ENCODE results near the gene MYH10. TPM values are rescaled to one million over a fixed set of nuclear protein-coding genes. Genes with fewer than 3 reads are reported as not detected.
A peak's percentile ranks its signal among the peaks of the same experiment; 100 is the strongest.

The MYH10 gene
- total RNA-seq, 8 experiments from 2014 or later = 67.1 to 263 (median 139) TPM

GRCh38 chr17:8588877-8589554 is 41.5 kb downstream of the MYH10 start:
- WGBS, 10 experiments = 83 to 100% (median 89%) methylated on average over 2 to 7 of the region's 8 CpGs
- Histone ChIP-seq H3K4me3 (no peak overlapping the region), H3K4me1 (replicated peaks in 1 of 2) (no peaks in the 10 kb centered on the region), H3K27ac (no peak overlapping the region)
- in situ Hi-C loops (cut with MboI; ENCODE audit: low pct_unique_long_range_greater_than_20kb in 2 of 9, low sequenced_read_pairs in 9 of 9, unreplicated experiment in 9 of 9) = no loop called here
- ATAC-seq (replicated peaks in 6 of 8) = no peak

DNA sequence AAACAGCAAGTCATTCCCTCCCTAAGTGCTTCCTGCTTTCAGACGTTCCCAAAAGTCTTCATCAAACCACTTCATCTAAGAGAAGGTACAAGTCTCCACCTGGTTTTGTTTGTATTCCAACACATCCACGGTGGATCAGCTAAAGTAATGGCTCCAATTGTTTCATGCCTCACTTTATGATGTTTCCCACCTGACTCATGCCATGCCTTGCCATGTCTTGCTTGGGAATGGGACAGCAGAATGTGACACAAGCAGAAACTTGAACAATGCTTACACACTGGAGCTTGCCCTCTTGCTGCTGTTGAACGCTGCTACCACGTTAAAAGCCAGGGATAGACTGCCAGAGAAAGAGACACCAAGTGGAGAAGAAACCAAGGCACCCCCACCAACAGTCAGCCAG is 43.8 kb downstream of the MYH10 start:
- in situ Hi-C loops (cut with MboI; ENCODE audit: low pct_unique_long_range_greater_than_20kb in 2 of 9, low sequenced_read_pairs in 9 of 9, unreplicated experiment in 9 of 9) = no loop called here
- Histone ChIP-seq H3K4me1 (replicated peaks in 1 of 2) (no peaks in the 10 kb centered on the region), H3K27ac (no peak overlapping the region), H3K4me3 (no peak overlapping the region)
- 83 to 100% (median 100%) methylated on average over 1 to 4 of the region's 4 CpGs; no CpG with 5 or more reads in 3 of the 10 experiments for WGBS, 10 experiments
- no peak for ATAC-seq (replicated peaks in 6 of 8)

DNA sequence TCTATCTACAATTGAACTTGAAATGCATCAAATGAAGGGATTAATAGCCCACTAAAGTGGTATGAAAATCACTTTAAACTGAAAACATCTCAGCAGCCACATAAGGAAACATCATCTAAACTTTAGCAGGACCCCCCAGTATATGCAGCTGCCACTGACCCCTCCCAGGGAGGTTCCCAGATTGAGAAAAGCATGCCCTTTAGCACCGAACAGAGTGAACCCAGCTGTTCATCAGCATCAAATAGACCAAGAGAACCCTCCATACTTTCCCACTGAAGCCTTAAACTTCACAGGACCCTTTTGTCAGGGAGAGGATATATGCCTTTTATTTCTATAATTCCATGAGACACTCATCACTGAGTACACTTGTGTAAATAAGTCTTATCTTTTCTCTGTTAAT is 44.6 kb downstream of the MYH10 start:
- in situ Hi-C loops (cut with MboI; ENCODE audit: low pct_unique_long_range_greater_than_20kb in 2 of 9, low sequenced_read_pairs in 9 of 9, unreplicated experiment in 9 of 9) = no loop called here
- WGBS, 10 experiments = 20 to 100% (median 83%) methylated on average over 1 of the region's 1 CpG; no CpG with 5 or more reads in 6 of the 10 experiments
- peak in 1 of 8 experiments; percentile 32 for ATAC-seq (replicated peaks in 6 of 8)
- Histone ChIP-seq H3K4me3 (no peak overlapping the region), H3K27ac (no peak overlapping the region), H3K4me1 (replicated peaks in 1 of 2) (peaks cover 0 to under 1% of the 10 kb centered on the region in 2 donors)

DNA sequence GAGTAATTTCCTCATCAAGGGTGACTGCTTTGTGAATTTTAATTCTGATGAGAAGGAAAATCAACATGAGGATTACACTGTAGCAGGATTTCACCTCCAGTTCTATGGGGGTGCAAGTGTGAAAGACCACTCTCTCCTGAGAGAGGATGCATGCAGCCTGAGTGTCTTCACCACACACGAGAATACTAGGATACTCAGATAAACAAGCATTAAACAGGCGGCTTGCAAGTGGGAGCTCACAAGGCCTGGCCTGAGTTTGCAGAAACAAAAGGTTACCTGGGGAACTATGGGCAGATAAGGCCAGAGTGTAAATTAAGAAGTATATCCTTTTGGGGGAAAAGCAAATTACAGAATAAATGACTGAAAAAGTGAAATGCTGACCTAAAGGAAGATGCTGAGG is 46.6 kb downstream of the MYH10 start:
- H3K4me3 ChIP-seq = no peak overlapping the region
- H3K4me1 ChIP-seq (replicated peaks in 1 of 2) = peaks cover 0 to 2% of the 10 kb centered on the region in 2 donors
- no peak for ATAC-seq (replicated peaks in 6 of 8)
- in situ Hi-C loops (cut with MboI; ENCODE audit: low pct_unique_long_range_greater_than_20kb in 2 of 9, low sequenced_read_pairs in 9 of 9, unreplicated experiment in 9 of 9) = no loop called here
- no peak overlapping the region for H3K27ac ChIP-seq
- 80 to 100% (median 98%) methylated on average over 1 to 2 of the region's 2 CpGs; no CpG with 5 or more reads in 2 of the 10 experiments for WGBS, 10 experiments

DNA sequence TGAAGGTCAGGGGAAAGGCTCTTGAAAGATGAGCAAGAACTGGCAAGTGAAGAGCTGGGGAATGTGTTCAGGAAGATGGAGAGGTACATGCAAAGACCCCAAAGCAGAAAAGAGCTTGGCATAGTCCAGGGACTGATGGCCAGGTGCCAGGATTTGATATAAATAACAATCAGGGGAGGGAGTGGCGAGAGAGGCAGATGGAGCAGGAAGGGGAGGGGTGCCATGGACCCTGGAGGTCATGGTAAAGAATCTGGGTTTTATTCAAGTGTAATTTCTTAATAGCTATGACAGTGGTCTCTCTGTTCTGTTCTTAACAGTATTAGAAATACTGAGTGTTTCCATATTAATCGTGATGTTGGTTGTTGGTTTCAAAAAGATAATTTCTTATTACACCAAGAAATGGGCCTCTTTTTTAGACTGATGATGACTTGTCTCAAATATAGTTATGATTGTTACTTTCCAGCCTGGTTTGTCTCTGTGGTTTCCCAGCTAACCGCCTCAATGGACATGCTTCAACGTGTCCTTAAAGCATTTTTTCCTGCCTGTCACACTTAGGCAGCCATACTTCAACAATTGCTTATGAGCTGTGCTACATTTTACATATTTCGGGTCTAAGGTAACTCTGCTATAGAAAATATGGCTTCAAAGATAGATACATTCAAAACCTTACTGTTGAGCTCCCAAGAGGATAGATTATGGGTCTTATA is 49.4 kb downstream of the MYH10 start:
- in situ Hi-C loops (cut with MboI; ENCODE audit: low pct_unique_long_range_greater_than_20kb in 2 of 9, low sequenced_read_pairs in 9 of 9, unreplicated experiment in 9 of 9) = no loop called here
- ATAC-seq (replicated peaks in 6 of 8) = no peak
- peaks cover 0 to 2% of the 10 kb centered on the region in 2 donors for H3K4me1 ChIP-seq (replicated peaks in 1 of 2)
- WGBS, 10 experiments = 80 to 100% (median 85%) methylated on average over 1 to 5 of the region's 5 CpGs
- no peak overlapping the region for H3K4me3 ChIP-seq
- no peak overlapping the region for H3K27ac ChIP-seq

- in situ Hi-C loops (cut with MboI; ENCODE audit: low pct_unique_long_range_greater_than_20kb in 2 of 9, low sequenced_read_pairs in 9 of 9, unreplicated experiment in 9 of 9) = no loop called here
- Histone ChIP-seq H3K4me3 (no peak overlapping the region), H3K27ac (no peak overlapping the region), H3K4me1 (replicated peaks in 1 of 2) (peaks cover 0 to 2% of the 10 kb centered on the region in 2 donors)
- WGBS, 10 experiments = 64 to 100% (median 86%) methylated on average over 1 to 2 of the region's 2 CpGs; no CpG with 5 or more reads in 3 of the 10 experiments
- no peak for ATAC-seq (replicated peaks in 6 of 8)
Measured at GRCh38 chr17:8577868-8578267, 52.7 kb downstream of the MYH10 start.

GRCh38 chr17:8576559-8577294 is 53.8 kb downstream of the MYH10 start:
- peaks cover 0 to 2% of the 10 kb centered on the region in 2 donors for H3K4me1 ChIP-seq (replicated peaks in 1 of 2)
- no peak for ATAC-seq (replicated peaks in 6 of 8)
- H3K27ac ChIP-seq = no peak overlapping the region
- H3K4me3 ChIP-seq = no peak overlapping the region
- in situ Hi-C loops (cut with MboI; ENCODE audit: low pct_unique_long_range_greater_than_20kb in 2 of 9, low sequenced_read_pairs in 9 of 9, unreplicated experiment in 9 of 9) = no loop called here
- 80 to 100% (median 95%) methylated on average over 1 to 3 of the region's 3 CpGs; no CpG with 5 or more reads in 3 of the 10 experiments for WGBS, 10 experiments

DNA sequence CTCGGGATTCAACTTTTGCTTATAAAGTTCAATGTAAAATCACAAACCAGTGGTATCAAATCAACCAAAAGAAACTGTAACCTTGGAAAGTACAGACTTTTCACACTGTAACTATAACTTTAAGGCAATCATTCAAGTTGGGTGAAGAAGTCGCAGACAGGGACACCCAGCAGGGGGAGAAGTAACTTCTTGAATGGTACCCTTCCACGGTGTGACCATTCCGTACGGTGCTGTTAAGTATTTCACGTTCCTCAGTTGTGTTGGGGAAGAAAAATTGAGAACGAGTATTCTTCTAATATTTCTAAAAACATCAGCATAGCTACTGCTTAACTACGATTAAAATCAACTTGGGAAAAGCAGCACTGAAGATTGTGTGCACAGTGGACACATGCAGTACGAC is 55.8 kb downstream of the MYH10 start:
- Histone ChIP-seq H3K4me1 (replicated peaks in 1 of 2) (no peaks in the 10 kb centered on the region), H3K27ac (no peak overlapping the region), H3K4me3 (no peak overlapping the region)
- 57 to 100% (median 94%) methylated on average over 2 to 9 of the region's 9 CpGs for WGBS, 10 experiments
- in situ Hi-C loops (cut with MboI; ENCODE audit: low pct_unique_long_range_greater_than_20kb in 2 of 9, low sequenced_read_pairs in 9 of 9, unreplicated experiment in 9 of 9) = no loop called here
- ATAC-seq (replicated peaks in 6 of 8) = no peak

DNA sequence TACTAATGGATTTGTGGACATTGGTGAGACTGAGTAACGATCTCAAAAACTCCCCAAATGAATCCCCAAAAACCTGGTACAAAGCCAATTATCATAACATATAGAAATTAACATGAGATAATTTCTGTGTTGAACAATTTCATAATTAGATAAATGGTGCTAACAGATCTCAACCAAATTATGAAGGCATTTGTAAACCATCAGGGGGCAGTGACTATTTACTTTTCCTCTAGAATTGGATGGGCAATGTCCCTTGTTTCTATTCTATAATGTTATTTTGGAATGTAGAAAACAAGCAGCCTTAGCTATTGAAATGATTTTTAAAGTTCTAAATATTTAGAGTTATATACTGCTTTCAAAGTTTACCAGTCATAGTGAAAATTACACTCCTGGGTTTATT is 57.8 kb downstream of the MYH10 start:
- no peak for ATAC-seq (replicated peaks in 6 of 8)
- WGBS, 10 experiments = 83 to 100% (median 94%) methylated on average over 1 of the region's 1 CpG; no CpG with 5 or more reads in 4 of the 10 experiments
- no peak overlapping the region for H3K4me3 ChIP-seq
- H3K4me1 ChIP-seq (replicated peaks in 1 of 2) = no peaks in the 10 kb centered on the region
- H3K27ac ChIP-seq = no peak overlapping the region
- in situ Hi-C loops (cut with MboI; ENCODE audit: low pct_unique_long_range_greater_than_20kb in 2 of 9, low sequenced_read_pairs in 9 of 9, unreplicated experiment in 9 of 9) = no loop called here

DNA sequence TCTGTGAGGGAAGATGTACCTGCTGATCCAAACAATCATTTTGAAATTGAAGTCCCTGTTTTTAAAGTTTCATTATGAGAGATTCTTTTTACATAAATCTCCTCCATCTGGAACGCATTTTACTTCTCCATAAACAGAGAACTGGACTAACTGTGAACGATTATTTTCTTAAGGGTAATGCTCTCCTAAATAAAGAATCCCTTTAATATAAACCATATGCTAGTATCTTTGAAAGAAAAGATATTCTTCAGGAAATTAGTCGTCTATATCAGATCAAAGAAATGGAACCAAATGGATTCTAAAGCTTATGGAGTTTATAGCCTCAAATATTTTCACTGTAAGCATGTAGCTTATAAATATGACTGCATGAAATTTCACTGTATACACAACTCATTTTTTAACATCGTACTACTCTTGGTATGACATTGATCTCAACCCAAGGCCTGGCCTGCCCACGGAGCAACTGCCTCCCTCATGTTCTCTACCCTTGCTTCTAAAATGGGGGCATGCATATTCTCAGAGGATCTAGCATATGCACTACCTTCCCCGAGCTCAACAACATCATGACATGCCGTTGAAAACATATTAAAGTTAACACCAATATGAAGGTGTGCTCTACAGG is 66.4 kb downstream of the MYH10 start:
- 2 to 84% (median 47%) methylated on average over 2 to 7 of the region's 7 CpGs for WGBS, 10 experiments
- in situ Hi-C loops (cut with MboI; ENCODE audit: low pct_unique_long_range_greater_than_20kb in 2 of 9, low sequenced_read_pairs in 9 of 9, unreplicated experiment in 9 of 9) = no loop called here
- peak in 1 of 8 experiments; percentile 22 for ATAC-seq (replicated peaks in 6 of 8)
- H3K4me3 ChIP-seq = no peak overlapping the region
- no peaks in the 10 kb centered on the region for H3K4me1 ChIP-seq (replicated peaks in 1 of 2)
- no peak overlapping the region for H3K27ac ChIP-seq

GRCh38 chr17:8563024-8563776 is 67.3 kb downstream of the MYH10 start:
- H3K4me1 ChIP-seq (replicated peaks in 1 of 2) = no peaks in the 10 kb centered on the region
- in situ Hi-C loops (cut with MboI; ENCODE audit: low pct_unique_long_range_greater_than_20kb in 2 of 9, low sequenced_read_pairs in 9 of 9, unreplicated experiment in 9 of 9) = no loop called here
- ATAC-seq (replicated peaks in 6 of 8) = peak in 4 of 8 experiments; percentile 24 to 41 (median 34)
- WGBS, 10 experiments = 53 to 92% (median 76%) methylated on average over 4 to 5 of the region's 5 CpGs; no CpG with 5 or more reads in 1 of the 10 experiments
- H3K27ac ChIP-seq = no peak overlapping the region
- no peak overlapping the region for H3K4me3 ChIP-seq

- Histone ChIP-seq H3K27ac (no peak overlapping the region), H3K4me3 (no peak overlapping the region), H3K4me1 (replicated peaks in 1 of 2) (no peaks in the 10 kb centered on the region)
- in situ Hi-C loops (cut with MboI; ENCODE audit: low pct_unique_long_range_greater_than_20kb in 2 of 9, low sequenced_read_pairs in 9 of 9, unreplicated experiment in 9 of 9) = no loop called here
- WGBS, 10 experiments = 40 to 100% (median 80%) methylated on average over 1 of the region's 1 CpG; no CpG with 5 or more reads in 6 of the 10 experiments
- ATAC-seq (replicated peaks in 6 of 8) = peak in 3 of 8 experiments; percentile 29 to 99 (median 36)
Measured at GRCh38 chr17:8558144-8558543, 72.4 kb downstream of the MYH10 start.
